HG03135 (cell line): ENCODE results near the gene PRDM16.
"Not testable (repeated sequence)": the region's sequence is repeated elsewhere in the genome, so short reads cannot be mapped to it uniquely, and the experiment has no call there.

Experiments
- ATAC-seq: cut with Tn5 transposase; IDR thresholded peaks from one replicate; pipeline ENCODE4 v1.9.1; 2021; ENCODE audit warnings: mild to moderate bottlenecking, moderate library complexity; ENCODE audit not compliant: unreplicated experiment

The PRDM16 gene

DNA sequence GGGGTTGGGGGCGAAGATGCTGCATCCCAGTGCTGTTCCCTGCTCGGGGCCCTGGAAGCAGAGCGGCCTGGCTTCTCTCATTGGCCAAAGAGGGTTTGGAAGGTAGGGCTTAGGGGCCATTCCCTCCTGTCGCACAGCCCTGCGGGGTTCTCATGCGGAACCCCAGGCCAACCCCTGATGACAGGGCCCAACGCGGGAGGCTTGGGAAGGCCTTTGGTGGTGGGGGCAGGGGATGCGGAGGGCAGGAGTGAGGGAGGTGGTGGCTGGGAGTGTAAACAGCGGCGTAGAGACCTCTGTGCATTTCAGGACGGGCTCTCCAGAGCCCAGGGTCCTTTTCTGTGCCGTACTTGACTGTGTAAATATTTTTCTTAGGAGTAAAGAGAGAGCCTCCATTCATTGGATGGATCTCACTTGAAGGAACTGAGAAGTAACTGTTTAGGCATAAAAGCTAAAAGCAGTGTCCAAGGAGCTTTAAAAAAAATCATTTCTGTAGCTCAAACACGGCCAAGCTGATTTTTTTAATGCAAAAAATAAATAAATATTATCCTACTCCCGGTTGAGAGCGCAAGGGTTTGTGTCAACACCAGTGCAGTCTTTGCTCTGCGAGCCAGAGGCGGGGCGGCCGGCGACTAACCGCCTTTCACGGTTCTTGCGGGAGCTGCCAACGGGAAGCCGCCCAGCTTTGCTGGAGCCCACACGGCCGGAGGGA lies 169.1 kb downstream of the PRDM16 start:
- no peak for ATAC-seq

DNA sequence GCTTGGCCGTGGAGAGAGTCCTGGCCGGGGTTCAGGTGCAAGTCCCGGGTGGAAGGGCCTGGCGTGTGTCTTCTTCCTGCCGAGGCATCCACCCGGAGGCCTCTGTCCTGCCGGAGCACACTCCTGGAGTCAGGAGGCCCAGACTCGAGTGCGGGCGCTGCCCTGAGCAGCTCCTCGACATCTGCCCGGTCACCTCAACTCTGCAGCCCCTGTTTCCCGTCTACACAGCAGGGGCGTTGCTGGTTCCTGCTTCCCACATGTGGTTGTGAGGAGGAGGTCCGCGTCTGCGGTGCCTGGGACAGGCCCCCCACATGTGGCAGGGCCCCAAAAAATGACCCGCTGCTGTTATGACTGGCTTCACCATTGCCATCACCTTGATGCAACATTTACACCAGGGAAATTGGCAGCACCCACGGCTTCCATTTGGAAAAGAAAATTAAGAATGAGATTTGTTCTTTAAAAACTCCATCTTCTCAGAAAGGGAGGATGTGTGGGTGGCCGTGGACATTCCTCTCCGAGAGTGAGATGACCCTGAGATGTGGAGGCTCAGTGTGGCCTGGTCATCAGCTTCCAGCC lies 169.8 kb downstream of the PRDM16 start:
- ATAC-seq = no peak

DNA sequence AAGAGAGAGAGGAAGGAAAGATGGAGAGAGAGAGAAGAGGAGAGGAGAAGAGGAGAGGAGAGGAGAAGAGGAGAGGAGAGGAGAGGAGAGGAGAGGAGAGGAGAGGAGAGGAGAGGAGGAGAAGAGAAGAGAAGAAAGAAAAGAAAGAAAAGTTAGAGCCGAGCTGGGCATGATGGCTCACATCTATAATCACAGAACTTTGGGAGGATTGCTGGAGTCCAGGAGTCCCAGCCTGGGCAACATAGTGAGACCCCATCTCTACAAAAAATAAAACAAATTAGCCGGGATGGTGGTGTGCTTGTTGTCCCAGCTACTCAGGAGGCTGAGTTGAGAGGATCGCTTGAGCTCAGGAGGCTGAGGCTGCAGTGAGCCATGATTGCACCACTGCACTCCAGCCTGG lies 171.0 kb downstream of the PRDM16 start:
- ATAC-seq = not testable (repeated sequence)

DNA sequence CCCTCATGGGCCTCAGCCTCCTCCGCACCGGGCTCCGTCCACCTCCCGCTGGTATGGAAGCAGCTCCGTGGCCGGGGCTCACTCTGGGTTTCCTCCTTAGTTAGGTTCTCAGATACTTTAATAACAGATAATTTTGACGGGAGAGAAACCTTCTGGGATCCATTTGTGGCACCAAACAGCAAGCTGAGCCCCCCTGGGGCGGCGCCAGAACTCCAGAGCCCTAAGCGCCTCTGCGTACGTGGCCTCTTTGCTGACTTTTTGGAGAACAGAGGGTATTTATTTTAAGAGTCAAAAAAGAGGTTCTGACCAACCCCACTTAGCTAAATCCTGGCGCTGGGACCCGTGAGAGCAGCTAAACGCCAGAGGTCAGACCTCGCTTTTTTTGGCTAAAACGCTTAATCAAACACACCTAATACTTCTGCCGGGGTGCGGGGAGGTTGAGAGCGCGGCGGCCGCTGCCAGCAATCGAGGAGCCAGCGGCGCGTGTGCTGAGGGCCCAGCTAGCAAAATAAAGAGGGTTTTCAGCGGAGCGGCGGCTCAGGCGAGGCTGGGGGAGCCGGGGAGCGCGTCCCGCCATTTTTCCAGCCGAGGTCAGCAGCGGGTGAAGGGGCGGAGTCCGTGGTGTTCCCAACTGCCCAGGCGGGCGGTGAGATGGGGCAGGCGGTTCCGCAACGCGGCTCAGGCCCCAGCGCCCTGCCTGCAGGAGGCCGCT lies 171.7 kb downstream of the PRDM16 start:
- ATAC-seq = no peak

DNA sequence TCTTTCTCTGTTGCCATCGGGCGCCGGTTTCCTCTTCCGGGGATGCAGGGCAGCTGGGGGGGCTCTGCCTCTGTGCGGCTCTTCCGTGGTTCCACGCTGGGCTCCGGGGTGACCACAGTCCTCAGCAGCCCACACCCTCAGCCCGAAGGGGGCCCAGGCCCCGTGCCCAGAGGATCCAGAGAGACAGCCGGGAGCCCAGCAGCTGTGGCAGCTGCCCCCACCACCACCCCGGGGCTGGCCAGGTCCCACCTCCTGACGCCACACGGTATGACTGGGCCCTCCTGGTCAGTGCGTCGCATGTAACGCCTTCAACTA lies 172.2 kb downstream of the PRDM16 start:
- ATAC-seq = no peak

DNA sequence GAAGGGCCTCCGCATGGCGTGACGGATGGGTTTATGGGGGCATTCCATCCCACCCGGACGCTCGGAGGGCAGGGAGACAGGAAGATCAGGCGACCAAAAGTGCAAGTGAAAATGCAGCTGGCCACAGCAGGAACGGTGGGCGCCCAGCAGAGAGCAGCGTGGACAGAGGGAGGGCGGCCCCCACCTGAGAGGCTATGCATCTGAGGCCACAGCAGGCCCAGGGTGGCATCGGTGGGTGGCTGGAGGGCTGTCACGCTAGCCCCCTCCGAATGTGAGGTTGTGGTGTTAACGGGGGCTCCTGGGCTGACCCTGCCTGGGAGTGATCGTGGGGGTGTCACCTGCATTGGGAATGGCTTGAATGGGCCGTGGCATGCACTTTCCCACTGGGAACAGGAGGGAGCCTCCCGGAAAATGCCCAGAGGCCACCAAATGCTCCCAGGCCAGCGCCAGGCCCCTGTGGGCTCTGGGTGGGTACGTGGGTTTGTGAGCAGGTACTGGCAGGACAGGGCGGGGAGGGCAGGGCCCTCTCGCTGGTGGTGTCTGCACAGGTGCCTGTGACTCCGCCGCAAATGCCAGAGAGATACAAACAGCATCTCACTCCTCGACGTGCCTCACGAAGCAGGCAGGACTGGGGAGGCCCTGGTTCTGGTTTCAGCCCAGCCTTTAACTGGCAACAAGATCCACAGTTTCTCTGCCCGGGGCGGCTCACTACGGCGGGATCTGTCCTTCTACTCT lies 172.8 kb downstream of the PRDM16 start:
- no peak for ATAC-seq

DNA sequence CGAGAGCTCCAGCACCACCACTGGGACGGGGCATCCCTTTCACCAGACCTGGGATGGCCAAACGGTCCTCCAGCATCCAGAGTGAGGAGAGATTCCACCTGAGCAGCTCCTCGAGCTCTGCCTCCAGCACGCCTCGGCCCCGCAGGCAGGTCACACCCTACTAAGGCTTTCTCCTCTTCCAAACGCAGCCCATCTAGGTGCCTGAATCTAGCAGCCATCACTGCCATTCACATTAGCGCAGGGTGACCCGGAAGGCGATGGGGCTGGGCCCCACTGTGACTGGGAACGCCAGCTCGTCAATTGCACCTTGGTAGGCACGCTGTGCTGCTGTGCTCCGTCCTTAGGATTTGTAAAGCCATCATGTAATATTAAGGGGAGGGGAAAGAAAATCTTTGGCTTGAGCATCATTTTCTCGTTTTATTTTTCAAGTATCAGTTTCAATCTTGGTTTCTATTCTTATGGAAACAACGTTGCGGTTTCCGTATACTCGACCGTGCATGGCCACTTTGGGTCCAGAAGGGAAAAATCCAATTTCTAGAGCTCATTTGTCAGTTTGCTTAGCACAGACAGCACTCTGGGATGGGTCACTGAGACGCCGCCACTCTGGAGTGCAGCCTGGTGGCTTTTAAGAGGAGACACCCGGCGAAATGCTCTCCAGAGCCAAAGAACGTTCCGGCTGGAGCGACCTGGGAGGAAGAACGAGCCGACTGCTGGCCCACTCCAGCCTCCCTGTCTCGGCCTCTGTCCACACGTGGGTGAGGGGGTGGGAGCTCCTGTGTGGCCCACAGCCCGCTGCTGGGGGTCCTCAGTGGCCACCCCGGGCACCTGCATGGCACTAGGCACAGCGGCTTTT lies 173.6 kb downstream of the PRDM16 start:
- ATAC-seq = no peak

DNA sequence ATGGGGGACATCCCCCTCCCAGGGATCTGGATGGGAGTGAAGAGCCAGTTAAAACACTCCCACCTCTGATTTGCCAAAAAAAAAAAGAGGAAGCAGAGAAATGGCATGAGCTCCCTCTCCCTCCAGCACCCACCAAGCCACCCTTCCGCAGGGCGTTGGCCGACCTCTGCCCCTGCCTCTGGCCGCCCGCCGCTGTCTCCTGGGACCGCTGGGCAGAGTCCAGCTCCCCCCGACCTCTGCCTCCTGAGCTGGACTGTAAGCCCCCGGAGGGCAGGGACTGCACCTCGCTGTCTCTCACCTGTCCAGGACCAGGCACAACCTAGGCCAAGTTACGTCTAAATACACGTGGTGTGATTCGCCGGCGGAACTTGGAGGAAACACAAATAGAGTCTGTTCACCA lies 174.3 kb downstream of the PRDM16 start:
- ATAC-seq = no peak

DNA sequence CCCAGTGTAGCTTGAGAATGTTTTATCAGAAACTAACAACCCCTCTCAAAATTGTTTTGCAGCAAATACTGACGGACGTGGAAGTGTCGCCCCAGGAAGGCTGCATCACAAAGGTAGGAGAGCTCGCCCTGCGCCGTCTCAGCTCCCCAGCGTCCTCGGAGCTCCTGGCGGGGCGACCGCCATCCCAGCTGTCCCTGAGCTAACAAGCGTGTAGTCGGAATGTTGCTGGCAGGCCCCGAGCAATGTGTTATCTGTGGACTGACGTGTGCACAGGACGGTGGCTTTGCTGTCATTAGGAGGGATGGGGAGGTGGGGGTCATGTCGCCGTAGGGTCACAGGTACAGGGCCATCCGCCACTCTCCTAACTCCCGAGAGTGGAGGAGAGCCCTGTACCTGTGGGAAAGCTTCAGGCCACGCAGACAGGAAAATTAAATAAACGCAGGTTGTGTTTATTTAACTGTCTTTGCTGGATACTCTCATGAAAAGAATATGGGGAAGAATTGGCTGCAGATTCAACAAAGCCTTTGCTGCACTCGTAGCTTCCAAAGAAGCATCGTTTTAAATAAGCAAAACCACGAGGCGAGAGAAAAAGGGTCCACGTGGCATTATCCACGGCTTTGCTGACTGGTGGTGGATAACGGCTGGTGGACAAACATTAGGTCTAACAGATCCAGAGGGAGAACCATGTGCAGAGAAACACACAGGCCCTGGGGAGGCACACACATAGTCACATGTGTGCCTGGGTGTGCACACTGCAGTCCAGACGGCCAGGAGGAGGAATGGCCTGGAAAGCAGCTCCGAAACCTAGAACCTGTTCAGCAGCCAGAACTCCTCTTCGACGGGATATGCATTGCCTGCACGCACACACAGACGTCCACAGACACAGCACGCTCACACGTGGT lies 175.3 kb downstream of the PRDM16 start:
- no peak for ATAC-seq

DNA sequence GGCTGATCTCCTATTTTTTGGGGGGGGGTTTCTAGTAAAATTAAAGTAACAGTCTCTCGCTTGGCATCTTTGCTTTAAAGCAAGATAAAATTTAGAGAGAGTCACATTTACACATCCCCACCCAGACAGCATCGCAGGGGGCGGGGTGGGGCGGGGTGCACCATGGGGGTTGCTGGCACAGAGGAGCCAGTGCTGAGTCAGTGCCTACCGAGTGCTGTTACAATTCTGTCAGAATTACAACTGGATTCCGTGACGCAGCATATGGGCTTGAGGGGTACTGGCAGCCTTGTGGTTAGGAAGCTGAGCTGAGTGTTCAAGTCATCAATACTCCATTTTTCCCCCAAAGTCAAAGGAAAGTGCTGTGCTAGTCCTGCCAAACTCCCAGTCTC lies 175.9 kb downstream of the PRDM16 start:
- no peak for ATAC-seq

DNA sequence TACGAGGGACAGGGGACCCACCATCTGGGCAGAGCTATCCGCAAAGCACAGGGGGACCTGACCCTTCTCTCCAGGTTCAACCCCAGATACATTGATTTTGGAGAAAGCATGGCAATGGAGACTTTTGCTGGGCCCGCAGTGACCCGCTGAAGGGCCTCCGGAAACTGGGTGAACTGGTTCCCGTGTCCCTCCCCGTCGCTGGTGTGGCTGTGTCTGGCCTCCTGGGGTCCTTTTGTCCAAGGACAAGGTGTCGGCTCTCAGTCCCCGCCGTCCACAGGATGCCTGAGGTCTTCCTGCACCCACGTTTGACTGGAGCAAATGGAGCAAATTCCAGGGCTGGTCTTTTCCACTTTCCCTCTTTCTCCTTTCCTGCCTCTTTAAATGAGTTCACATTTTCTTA lies 176.3 kb downstream of the PRDM16 start:
- no peak for ATAC-seq

DNA sequence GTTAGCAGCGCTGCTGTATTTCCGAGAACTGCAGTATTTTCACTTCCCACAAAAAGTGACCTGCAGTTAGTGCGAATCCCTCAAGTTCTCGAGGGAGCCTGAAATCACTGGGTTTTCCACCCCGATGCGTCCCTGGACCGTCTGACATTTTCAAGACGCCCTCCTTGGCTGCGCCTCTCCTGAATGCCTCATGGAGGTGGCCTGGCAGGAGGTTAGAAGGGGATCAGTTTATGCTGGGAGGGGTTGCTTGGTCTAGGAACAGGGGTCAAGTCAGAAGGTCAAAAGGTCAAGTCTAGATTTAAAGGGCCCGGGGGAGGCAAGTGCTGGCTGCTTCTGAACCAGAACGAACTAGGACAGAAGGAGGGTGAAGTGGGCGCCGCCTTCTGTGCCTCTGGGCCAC lies 176.8 kb downstream of the PRDM16 start:
- ATAC-seq = no peak

DNA sequence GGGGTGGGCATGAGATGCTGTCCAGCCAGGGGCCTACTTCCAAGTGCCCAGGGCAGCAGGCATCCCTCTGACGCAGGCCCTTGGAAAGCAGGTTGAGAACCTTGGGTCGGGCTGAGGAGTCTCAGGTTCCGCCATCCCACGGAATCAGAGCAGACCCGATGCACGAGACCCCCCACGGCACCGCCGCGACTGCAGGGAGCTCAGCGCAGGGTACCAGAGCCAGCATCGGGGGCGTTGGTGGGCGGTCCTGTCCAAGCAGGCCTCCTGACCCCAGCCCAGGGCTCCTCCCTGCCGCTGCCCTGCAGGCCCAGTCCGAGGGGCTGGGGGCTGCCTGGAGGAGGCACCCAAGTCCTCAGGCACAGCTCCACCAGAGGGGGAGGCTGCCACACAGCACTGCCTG lies 177.2 kb downstream of the PRDM16 start:
- ATAC-seq = no peak

DNA sequence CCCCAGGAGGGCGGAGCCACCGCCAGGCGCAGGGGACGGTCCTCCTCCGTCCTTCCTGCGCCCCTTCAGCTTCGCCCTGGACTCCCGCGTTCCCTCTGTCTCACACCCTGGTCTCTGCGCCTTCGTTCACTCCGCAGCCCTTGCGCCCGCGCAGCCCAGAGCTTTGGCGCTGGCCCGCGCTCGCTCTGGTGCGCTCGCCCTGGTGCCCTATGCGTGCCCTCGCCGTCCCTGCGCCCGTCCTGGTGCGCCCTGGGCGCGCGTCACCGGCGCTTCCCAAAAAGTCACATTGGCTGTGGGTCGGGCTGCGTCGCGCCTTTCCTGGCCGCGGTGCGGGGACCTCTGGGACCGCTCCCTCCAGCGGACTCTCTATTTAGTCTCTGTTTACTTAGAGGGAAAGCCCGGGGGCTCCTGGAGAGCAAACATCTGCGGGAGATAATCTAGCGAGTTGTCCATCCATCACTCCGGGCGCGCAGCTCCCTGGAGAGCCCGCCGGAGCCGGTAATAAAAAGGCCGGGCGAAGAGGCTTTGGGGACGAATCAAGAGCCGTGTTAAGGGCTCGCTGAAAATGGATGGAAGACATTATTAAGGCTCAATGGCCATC lies 178.6 kb downstream of the PRDM16 start:
- ATAC-seq = no peak

DNA sequence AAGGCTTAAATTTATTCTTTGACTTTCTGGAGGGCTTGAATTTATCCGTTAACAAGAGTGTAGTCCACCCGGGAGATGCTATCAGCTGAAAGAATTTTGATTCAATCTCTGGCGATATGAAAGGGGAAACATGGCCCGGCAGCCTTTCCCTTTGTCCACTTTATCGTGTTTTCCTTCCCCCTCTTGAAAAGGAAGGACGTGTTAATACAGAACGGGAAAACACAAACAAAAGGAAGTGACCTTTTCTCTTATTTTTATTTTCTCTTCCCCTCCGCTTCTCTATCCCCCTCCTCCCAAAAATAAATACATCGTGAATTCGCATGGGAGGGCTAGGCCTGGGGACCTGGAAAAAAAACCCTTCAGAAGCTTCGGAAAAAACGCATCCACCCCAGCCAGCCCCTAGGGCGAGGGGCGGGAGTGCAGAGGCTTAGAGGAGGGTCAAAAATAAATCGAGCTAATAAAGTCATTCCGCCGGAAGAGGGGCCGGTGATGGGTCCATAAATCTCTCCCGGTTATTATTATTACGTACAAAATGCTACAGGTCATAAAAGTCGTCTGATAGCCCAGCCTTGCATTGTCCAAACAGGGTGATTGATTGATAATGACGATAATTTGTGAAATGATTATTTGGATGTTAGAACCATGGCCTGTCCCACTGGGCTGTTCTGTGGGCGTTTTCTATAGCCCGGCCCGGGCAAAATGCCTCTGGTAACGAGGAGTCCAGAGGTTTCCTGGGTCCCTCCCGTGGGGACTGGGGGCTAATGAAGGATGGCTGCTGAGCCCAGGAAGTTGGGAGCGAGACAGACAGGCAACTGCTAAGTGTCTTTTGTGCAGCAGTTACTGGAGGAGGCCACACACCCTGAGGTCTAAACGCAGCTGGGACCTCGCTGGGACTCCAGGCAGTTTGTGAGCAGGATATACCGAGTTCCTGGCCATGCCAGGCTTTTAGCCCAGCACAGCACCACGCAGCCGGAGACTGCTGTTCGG lies 179.4 kb downstream of the PRDM16 start:
- no peak for ATAC-seq

DNA sequence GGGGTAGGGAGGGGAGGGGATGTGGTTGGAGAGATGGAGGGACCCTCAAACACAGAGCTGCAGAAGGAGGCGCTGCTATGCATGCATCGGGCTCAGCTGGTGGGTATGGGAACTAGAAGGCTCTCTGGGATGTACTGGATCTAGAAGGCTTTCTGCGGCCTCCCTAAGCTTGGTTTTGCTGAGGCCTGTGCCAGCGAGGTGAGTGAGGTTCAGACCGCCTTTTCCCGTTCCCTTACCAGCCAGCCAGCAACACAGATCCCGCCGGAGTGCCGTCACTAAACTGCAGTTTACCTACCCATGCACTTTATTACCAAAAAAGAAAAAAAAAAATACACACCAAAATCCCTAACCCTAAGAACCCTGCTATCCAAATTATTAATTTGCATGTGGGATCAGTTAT lies 180.2 kb downstream of the PRDM16 start:
- ATAC-seq = no peak

DNA sequence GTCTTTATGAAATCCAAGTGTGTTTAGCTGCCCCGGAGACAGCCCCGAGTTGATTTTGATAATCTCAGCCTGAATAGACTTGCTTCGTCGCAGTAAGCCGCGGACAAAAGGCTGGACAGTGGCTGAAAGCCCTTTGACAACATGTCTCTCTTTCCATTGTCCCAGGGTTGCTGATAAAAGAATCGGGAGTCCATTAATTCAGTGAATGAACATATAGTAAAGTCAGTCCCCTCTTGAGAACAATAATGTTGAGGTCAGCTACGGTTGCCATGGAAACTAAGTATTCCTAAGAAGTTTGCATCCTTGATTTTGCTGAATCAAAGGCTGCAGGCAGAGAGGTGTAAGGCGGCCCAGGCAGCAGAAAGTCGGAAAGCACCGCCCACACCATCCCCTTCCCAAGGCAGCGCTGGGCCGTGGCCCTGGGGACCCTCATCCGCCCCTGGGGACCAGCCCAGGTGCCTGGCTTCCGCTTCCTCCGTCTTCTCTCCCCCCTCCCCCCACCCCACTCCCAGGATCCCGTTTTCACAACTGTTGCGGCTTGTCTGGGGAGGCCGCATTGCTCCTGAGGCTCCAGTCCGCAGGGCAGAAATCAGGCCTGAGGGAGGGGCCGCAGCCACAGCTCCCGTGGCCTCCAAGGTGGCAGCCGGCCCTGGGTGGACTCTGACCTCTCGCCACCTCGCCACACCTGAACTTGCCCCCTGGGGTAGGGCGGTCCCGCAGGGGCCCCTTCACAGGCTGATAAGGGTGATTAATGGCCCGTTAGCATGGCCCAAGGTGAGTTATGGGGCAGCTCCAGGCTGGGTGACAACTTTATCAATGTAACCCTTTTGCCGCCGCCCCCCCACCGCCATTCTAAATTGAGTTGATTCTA lies 180.9 kb downstream of the PRDM16 start:
- ATAC-seq = no peak
